Measurements from ENCODE around the gene PTCHD1.

DNA sequence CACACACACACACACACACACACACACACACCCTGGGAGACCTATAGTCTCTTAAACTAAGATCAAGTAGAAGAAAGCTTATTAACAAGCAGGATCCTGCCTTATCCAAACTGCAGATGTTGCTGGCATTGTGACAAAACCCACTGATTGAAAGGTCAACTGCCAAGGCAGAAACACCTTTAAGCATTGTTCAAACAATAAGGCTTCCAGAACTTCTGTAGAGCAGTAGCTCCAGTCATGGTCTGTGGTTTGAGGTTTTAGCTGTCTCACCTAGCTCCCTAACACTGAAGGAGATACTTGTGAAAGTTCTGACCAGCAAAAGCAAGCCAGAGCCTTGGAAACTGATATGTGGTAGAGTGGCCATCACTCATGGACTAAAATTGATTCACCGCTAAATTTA, 59.8 kb downstream of the PTCHD1 start:
- TF ChIP-seq, protein P1, sequence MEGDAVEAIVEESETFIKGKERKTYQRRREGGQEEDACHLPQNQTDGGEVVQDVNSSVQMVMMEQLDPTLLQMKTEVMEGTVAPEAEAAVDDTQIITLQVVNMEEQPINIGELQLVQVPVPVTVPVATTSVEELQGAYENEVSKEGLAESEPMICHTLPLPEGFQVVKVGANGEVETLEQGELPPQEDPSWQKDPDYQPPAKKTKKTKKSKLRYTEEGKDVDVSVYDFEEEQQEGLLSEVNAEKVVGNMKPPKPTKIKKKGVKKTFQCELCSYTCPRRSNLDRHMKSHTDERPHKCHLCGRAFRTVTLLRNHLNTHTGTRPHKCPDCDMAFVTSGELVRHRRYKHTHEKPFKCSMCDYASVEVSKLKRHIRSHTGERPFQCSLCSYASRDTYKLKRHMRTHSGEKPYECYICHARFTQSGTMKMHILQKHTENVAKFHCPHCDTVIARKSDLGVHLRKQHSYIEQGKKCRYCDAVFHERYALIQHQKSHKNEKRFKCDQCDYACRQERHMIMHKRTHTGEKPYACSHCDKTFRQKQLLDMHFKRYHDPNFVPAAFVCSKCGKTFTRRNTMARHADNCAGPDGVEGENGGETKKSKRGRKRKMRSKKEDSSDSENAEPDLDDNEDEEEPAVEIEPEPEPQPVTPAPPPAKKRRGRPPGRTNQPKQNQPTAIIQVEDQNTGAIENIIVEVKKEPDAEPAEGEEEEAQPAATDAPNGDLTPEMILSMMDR (IDR thresholded peaks at IDR 0.05 in 8 of 11, conservative IDR thresholded peaks at IDR 0.05 in 3 of 11): no peak
- no peak for TF ChIP-seq POLR2AphosphoS5 (IDR thresholded peaks at IDR 0.05)
